ENCODE data around the gene EPHB2.

DNA sequence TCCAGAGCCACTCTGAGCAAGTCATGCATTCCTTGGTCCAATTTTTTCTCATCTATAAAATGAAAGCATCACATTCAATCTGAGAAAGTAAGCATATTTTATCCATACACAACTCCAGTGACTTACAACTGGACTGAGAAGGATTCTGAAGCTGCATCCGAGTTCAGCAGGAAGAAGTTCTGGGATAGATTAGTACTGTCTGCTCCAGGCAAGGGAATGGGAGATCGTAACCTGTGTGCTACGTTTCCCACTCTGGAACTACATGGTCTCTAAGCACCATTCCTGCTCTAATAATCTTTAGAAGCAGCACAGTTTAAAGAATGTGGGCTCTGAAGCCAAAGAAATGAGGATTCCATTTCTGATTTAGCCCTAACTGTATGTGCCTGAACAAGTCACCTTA is 182.7 kb downstream of the EPHB2 start:
- TF ChIP-seq CTCF (IDR thresholded peaks at IDR 0.05) (no peak), POLR2A (IDR thresholded peaks at IDR 0.05) (no peak)

All from testis (tissue), 2 donors.